GM21381 (cell line): ENCODE results near the gene TOMM34.

Experiments
- ATAC-seq: cut with Tn5 transposase; IDR thresholded peaks from one replicate; pipeline ENCODE4 v1.9.1; 2021; ENCODE audit warnings: mild to moderate bottlenecking, moderate library complexity; ENCODE audit not compliant: unreplicated experiment

TOMM34 gene

GRCh38 chr20:44963325-44964215 lies 3.4 kb upstream of the TOMM34 start:
- ATAC-seq: no peak

DNA sequence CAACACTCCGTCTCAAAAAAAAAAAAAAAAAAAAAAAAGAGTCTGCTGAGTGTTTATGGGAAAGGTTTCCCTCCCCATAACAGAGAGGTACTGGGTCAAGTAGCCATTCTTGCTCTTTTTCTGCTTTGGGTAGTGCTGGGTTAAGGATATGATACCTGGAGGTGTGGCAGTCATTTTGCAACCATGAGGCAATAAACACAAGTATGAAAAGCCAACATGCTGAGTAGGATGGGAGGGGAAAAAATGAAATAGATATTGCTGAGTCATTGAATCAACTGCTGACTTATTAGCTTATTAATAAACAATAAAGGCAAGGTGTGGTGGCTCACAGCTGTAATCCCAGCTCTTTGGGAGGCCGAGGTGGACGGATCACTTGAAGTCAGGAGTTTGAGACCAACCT lies 2.3 kb upstream of the TOMM34 start:
- ATAC-seq: no peak

DNA sequence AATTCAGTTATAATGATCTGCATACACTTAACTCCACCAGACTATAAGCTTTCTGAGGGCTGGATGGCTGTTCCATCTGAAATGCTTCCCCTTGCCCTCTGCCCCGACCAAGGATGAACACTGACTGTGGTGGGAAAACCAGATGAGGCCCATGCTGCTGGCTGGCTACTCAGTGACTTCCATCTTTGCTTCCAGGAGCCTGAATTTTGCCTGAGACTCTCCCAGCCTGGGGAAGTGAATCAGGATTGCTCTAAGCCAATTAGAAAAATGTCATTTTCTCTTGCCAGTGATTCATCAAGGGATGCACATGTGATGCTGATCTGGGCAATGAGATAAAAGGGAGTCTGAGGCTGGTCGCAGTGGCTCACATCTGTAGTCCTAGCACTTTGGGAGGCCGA lies 1.7 kb upstream of the TOMM34 start:
- ATAC-seq: no peak

- no peak for ATAC-seq
Measured at GRCh38 chr20:44961011-44961869, 1.0 kb upstream of the TOMM34 start.

GRCh38 chr20:44959638-44960102 lies 527 bp downstream of the TOMM34 start:
- no peak for ATAC-seq

DNA sequence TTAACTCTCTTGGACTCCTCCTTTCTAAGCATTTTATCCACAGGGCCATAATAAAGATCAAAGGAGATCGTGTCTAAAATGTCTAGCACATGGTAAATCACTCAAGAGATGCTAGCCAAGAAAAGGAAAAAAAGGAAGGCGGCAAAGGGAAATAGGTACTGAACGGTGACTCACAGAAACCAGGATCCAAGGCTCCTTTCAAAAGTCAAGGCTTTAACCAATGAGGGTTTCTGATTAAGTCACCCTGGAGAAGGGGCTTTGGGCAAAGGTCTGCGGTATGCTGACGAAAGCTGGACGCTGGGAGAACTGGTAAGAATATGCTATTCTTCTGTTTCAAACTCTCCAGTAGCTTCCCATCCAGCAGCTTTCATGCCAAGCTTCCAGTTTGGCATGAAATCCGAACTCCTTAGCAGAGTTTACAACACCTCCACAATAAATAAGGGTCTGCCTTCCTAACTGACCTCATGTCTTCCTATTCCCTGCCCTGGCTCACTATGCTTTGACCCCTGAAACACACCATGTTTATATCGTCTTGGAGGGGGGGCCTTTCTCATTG lies 1.0 kb downstream of the TOMM34 start:
- ATAC-seq: no peak

GRCh38 chr20:44958276-44958675 lies 1.9 kb downstream of the TOMM34 start:
- ATAC-seq: no peak

DNA sequence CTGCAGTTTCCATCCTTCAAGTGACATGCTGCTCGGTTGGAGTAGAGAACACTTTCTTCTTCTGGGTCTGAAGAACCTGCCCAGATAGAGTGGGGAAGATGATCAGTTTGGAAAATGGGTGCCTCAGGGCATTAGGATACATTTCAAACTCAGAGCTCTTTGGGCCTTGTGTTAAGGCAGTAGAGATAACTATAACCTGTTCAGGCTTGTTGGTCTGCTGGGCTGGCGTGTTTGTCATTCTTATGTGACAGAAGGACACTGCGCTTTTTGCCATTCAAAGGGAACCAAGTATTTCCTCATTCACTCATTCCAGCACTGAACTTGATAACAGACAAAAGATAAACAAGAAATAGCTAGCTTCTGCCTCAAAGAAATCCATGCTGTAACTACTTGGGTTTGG lies 3.8 kb downstream of the TOMM34 start:
- ATAC-seq: no peak

DNA sequence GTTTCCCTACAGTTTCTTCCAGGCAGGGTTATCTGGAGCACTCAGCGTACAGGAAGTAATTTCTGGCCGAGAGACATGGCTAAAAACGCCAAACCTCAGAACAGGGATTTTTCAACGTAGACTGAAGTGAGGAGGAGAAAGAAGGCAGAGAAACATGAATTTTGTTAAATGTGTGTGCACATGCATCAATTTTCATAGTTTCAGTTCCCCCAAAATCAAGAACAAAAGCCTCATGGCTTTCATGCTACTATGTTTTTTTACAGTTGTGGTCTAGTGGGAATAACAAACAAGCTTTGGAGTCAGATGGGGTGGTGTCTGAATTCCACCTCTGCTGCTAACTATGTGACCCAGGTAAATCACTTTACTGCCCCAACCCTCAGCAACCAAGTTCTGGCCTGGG lies 4.9 kb downstream of the TOMM34 start:
- no peak for ATAC-seq

DNA sequence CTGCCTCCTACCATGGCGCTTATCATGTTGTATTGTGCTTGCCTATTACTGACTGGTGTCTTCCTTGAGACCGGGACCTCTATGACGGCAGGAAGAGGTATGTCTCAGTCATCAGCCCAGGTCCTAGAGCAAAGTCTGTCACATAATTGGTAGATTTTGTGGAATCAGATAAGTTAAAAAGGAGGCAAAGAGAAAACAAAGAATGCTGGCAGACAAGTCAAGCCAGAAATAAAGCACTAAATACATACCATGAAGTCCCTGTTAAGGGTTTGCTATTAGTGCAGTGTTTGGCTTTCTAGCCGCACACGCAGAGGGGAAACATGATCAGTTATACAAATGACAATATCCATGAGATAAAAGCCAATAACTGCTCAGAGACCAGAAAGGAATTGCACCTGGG lies 6.0 kb downstream of the TOMM34 start:
- ATAC-seq: no peak

GRCh38 chr20:44952731-44953130 lies 7.5 kb downstream of the TOMM34 start:
- ATAC-seq: no peak

- ATAC-seq: no peak
Measured at GRCh38 chr20:44950368-44950767, 9.8 kb downstream of the TOMM34 start.

DNA sequence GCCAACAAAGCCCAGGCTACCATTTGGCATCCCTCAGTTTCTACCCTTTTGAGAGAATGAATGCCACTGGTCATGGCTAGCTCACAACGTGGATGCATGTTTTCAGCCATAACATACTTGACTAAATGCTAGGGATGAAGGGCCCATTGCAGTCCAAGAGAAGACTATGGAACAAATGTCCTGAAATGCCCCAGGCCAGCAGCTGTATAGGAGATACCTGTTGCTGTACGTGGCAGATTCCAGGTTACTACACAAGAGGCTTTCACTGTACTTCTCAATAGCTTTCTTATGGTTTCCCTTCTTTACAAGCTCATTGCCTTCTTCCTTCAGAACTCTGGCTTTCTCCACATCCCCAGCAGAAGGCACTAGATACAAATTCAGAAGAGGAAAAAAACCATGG lies 11.7 kb downstream of the TOMM34 start:
- ATAC-seq: no peak

GRCh38 chr20:44948107-44948506 lies 12.1 kb downstream of the TOMM34 start:
- ATAC-seq: no peak

- ATAC-seq: no peak
Measured at GRCh38 chr20:44946271-44946852, 13.8 kb downstream of the TOMM34 start.

GRCh38 chr20:44945261-44945660 lies 14.9 kb downstream of the TOMM34 start:
- no peak for ATAC-seq

DNA sequence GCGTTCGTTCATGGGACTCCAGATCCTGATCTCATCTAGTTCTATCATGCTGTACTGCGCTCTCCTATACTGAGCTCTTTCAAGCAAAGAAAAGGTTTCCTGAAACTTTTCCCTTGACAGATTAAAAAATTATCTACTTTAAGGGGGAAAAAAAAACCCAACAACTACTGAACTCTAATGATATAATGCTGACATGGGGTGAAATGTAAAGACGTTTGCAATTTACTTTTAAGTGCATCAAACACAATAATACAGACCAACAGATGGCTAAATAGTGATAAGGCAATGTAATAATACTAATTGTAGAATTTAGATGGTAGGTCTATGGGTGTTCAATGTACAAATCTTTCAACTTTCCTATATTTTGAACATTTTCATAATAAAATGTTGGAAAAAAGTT lies 16.4 kb downstream of the TOMM34 start:
- ATAC-seq: no peak

DNA sequence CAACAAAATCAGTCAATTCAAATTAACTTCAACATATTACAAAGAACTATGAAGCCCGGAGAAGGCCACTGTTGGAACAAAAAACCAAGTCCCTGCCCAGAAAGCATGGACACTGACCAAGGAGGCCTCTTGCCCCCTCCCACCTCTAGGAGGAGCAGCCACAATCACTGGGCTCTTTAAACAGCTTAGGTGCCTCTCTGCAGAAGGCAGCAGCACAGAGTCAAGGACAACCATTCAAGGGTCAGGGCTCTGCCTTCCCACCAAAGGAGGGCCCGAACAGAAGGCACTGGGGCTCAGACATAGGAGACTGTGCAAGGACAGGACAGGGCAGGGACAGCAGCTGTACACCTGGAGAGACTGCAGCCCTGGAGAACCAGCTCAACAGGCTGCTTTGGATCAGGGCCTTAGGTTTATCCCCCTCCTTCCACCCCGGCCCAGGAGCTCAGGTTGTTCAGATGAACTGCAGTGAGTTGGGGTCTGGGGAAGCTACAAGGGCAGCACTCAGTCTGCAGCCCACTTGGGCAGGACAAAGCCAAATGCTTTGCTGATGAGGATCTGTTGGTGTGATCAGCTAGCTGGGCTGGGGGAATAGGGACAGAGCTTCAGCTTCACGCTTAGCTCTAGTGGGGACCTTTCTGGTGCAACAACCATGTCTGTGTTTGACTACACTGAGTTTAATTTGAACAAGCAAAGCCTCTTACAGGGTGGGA lies 17.8 kb downstream of the TOMM34 start:
- ATAC-seq: no peak

DNA sequence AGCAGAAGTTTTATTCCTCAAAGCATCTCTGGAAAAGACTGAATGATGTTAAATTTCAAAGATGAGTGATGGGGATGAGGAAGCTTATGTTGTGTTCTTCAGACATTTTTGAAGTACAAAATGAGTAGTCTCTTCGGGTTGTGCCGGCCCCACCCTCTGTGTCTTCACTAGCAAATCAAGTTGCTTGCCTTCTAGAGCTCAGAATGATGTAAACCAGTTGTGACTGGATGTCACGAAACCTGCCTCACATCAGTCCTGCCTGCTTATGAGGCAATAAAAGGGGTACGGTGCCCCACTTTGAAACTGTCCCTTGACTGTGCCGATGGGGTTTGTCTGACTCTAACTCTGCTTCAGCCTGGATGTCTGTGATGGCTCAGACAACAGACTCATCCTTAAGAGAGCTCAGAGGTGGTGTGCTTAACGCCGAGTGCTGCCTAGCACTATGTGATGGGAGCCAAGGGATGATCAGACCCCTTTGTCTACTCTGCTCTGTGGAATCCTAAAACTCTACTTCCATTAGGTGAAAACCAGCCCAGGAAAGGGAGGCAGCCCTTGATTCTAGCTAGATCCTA lies 19.0 kb downstream of the TOMM34 start:
- no peak for ATAC-seq

- no peak for ATAC-seq
Measured at GRCh38 chr20:44938637-44939036, 21.6 kb downstream of the TOMM34 start.
